ENCODE data around the gene STIM1. TPM values are rescaled to one million over a fixed set of nuclear protein-coding genes. Genes with fewer than 3 reads are reported as not detected.
A peak's percentile ranks its signal among the peaks of the same experiment; 100 is the strongest.

STIM1 gene
- total RNA-seq, 1 experiment from 2014 or later, result 55.1 TPM

DNA sequence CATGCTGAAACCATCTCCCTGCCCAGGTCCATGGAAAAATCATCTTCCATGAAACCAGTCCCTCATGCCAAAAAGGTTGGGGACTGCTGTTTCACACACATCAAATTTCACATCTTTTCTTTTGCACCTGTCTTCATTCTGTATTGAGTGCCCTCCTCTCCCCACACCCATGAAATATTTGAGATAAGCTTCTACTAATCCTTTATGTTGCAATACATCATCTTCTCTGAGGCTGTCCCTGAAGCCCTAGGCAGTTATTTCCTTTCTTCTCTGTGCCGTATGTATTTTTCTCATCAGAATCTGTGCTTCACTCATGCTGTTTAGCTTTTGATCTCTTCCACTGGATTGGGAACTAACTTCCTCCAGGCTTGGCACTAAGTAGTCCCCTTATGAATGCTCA, 199.2 kb downstream of the STIM1 start:
- Mint-ChIP-seq H3K27me3 (ENCODE audit: insufficient read depth, unreplicated experiment) (no peaks in the 10 kb centered on the region), H3K9me3 (ENCODE audit: unreplicated experiment) (no peaks in the 10 kb centered on the region), H3K4me1 (ENCODE audit: low read depth, unreplicated experiment) (peaks cover 29% of the 10 kb centered on the region), H3K36me3 (ENCODE audit: insufficient read depth, unreplicated experiment) (peaks cover 16% of the 10 kb centered on the region), H3K4me3 (ENCODE audit: unreplicated experiment) (no peak overlapping the region), H3K27ac (ENCODE audit: unreplicated experiment) (peak overlapping the region; percentile 37)
- TF ChIP-seq, protein P1, sequence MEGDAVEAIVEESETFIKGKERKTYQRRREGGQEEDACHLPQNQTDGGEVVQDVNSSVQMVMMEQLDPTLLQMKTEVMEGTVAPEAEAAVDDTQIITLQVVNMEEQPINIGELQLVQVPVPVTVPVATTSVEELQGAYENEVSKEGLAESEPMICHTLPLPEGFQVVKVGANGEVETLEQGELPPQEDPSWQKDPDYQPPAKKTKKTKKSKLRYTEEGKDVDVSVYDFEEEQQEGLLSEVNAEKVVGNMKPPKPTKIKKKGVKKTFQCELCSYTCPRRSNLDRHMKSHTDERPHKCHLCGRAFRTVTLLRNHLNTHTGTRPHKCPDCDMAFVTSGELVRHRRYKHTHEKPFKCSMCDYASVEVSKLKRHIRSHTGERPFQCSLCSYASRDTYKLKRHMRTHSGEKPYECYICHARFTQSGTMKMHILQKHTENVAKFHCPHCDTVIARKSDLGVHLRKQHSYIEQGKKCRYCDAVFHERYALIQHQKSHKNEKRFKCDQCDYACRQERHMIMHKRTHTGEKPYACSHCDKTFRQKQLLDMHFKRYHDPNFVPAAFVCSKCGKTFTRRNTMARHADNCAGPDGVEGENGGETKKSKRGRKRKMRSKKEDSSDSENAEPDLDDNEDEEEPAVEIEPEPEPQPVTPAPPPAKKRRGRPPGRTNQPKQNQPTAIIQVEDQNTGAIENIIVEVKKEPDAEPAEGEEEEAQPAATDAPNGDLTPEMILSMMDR (IDR thresholded peaks at IDR 0.05; ENCODE audit: insufficient read depth in 1 of 2, low read depth in 1 of 2, low read length in 1 of 2, severe bottlenecking in 1 of 2, unreplicated experiment in 1 of 2), result no peak
- CTCF ChIA-PET, result interaction anchor here (0.6 to 1.7 kb wide), 3 partner anchors 18 to 308 kb away, joined by 5 read pairs; no protein-coding TSS in a partner anchor
- BruUV-seq (replicated peaks), result no TSS peak
- no peak overlapping the region for H3K4me3 ChIP-seq (ENCODE audit: low read depth, low read length)
- H3K4me1 ChIP-seq, result peaks cover 23% of the 10 kb centered on the region
- H3K36me3 ChIP-seq (ENCODE audit: control insufficient read depth, insufficient read depth, low read length), result peaks cover 4% of the 10 kb centered on the region; the same call in 1 of the 2 replicates
- H3K9me3 ChIP-seq, result 0 out of 2 replicates have a peak, but pooled peaks cover 8% of the 10 kb centered on the region
- no peaks in the 10 kb centered on the region for H3K27me3 ChIP-seq (replicated peaks; ENCODE audit: control insufficient read depth, insufficient read depth, low read length)
- intact Hi-C loops (cut with micrococcal nuclease; ENCODE audit: unreplicated experiment), result loop anchor here (2.0 kb wide), 1 partner anchor 36 kb away; no protein-coding TSS in a partner anchor
- POLR2A ChIA-PET, result no interaction called here
- DNase-seq, result peak in 1 of 2 experiments; percentile 40

DNA sequence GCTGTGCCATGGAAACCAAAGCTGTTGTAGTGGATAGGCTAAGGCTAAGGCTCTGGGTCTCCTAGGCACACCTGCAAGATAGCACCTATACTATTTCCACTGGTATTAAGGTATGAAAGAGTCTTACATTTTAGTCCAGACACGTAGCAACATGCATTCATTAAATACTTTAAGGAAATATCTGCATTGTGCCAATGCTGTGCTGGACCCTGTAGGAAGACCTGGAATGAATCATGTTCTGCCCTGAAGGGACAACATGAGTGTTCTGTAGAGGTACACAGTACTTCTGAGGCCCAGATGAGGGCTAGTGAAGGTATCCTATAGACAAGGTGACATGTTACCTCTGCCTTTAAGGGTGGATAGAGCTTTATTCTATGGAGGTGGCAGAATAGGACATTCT, 204.0 kb downstream of the STIM1 start:
- no TSS peak for BruUV-seq (replicated peaks)
- H3K4me3 Mint-ChIP-seq (ENCODE audit: unreplicated experiment), result no peak overlapping the region
- DNase-seq, result no peak
- no peaks in the 10 kb centered on the region for H3K9me3 Mint-ChIP-seq (ENCODE audit: unreplicated experiment)
- H3K9me3 ChIP-seq, result no peaks in the 10 kb centered on the region
- H3K27ac Mint-ChIP-seq (ENCODE audit: unreplicated experiment), result peak overlapping the region; percentile 6
- ChIA-PET CTCF (interaction anchor here (2.2 kb wide), 1 partner anchor 218 kb away, joined by 10 read pairs; the partner anchor contains the start of gene RHOG), POLR2A (no interaction called here)
- peaks cover 45% of the 10 kb centered on the region for H3K4me1 Mint-ChIP-seq (ENCODE audit: low read depth, unreplicated experiment)
- no peaks in the 10 kb centered on the region for H3K27me3 ChIP-seq (replicated peaks; ENCODE audit: control insufficient read depth, insufficient read depth, low read length)
- intact Hi-C loops (cut with micrococcal nuclease; ENCODE audit: unreplicated experiment), result no loop called here
- H3K4me3 ChIP-seq (ENCODE audit: low read depth, low read length), result no peak overlapping the region
- H3K36me3 Mint-ChIP-seq (ENCODE audit: insufficient read depth, unreplicated experiment), result peaks cover 16% of the 10 kb centered on the region
- H3K27me3 Mint-ChIP-seq (ENCODE audit: insufficient read depth, unreplicated experiment), result no peaks in the 10 kb centered on the region
- peaks cover 4% of the 10 kb centered on the region; the same call in 1 of the 2 replicates for H3K36me3 ChIP-seq (ENCODE audit: control insufficient read depth, insufficient read depth, low read length)
- TF ChIP-seq, protein P1 (IDR thresholded peaks at IDR 0.05; ENCODE audit: insufficient read depth in 1 of 2, low read depth in 1 of 2, low read length in 1 of 2, severe bottlenecking in 1 of 2, unreplicated experiment in 1 of 2), result no peak
- peaks cover 38% of the 10 kb centered on the region for H3K4me1 ChIP-seq

DNA sequence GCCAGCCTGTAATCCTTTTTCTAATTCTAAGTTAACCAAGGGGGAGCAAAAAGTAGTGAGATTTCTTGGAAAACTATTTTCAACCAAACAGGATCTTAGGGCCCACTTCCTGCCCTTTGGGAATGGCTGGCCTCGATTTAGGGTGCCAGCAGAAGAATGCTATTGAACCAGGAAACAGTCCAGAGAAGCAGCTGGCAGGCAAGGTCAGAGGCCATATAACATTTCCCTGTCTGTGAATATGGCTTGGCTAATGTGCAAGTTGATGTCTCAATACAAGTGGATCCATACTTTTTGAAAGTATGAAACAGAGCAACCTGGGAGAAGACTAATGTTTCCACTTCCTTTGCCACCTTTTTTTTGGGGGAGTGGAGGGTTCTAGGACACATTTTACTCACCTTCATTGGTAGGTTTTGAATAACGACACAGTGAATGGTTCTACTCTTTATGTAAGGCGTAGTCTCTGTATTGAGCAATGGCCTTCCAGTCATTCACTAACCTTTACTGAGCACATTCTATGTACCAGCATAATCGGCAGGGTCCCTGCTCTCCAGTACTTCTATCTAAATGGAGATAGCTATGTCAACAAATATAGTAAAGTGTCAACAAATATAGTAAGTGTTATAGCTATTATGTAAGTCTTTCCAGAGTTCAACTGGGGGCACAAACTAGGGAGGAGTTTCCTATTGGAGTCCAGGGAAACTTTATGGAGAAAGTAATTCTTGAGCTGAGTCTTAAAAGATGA, 204.9 kb downstream of the STIM1 start:
- H3K9me3 Mint-ChIP-seq (ENCODE audit: unreplicated experiment), result no peaks in the 10 kb centered on the region
- POLR2A ChIA-PET, result interaction anchor here (0.5 to 1.1 kb wide), 4 partner anchors 87 to 262 kb away, joined by 3 to 4 read pairs (median 4); no protein-coding TSS in a partner anchor
- BruUV-seq (replicated peaks), result no TSS peak

More for the DNA sequence above, 204.9 kb downstream of the STIM1 start:
- Histone ChIP-seq H3K4me1 (peaks cover 40% of the 10 kb centered on the region), H3K4me3 (ENCODE audit: low read depth, low read length) (no peak overlapping the region), H3K9me3 (no peaks in the 10 kb centered on the region), H3K27me3 (replicated peaks; ENCODE audit: control insufficient read depth, insufficient read depth, low read length) (no peaks in the 10 kb centered on the region), H3K36me3 (ENCODE audit: control insufficient read depth, insufficient read depth, low read length) (peaks cover 4% of the 10 kb centered on the region; the same call in 1 of the 2 replicates)
- H3K36me3 Mint-ChIP-seq (ENCODE audit: insufficient read depth, unreplicated experiment), result peaks cover 14% of the 10 kb centered on the region
- H3K4me3 Mint-ChIP-seq (ENCODE audit: unreplicated experiment), result no peak overlapping the region
- DNase-seq, result peak; percentile 60 to 76
- intact Hi-C loops (cut with micrococcal nuclease; ENCODE audit: unreplicated experiment), result no loop called here
- CTCF ChIA-PET, result interaction anchor here (0.5 to 2.2 kb wide), 6 partner anchors 204 to 251 kb away, joined by 3 to 10 read pairs (median 8); partner anchors contain the start of genes RHOG and STIM1
- no peaks in the 10 kb centered on the region for H3K27me3 Mint-ChIP-seq (ENCODE audit: insufficient read depth, unreplicated experiment)
- peak overlapping the region; percentile 6 for H3K27ac Mint-ChIP-seq (ENCODE audit: unreplicated experiment)
- peaks cover 42% of the 10 kb centered on the region for H3K4me1 Mint-ChIP-seq (ENCODE audit: low read depth, unreplicated experiment)
- TF ChIP-seq, protein P1 (IDR thresholded peaks at IDR 0.05; ENCODE audit: insufficient read depth in 1 of 2, low read depth in 1 of 2, low read length in 1 of 2, severe bottlenecking in 1 of 2, unreplicated experiment in 1 of 2), result no peak

Data from Caco-2 (cell line).